GM18505 (cell line): ENCODE data around the gene PSTPIP2.
"Not testable (repeated sequence)": the region's sequence is repeated elsewhere in the genome, so short reads cannot be mapped to it uniquely, and the experiment has no call there.

ENCODE experiments used
- ATAC-seq: cut with Tn5 transposase; IDR thresholded peaks from one replicate; pipeline ENCODE4 v1.9.1; 2021; ENCODE audit not compliant: unreplicated experiment
- POLR2A ChIP-seq: IDR thresholded peaks from 4 replicates; pipeline ENCODE4 v1.6.1; 2011; ENCODE audit warnings: borderline replicate concordance; ENCODE audit not compliant: insufficient read depth, insufficient read length; ENCODE audit errors: extremely low read depth

Gene PSTPIP2

GRCh38 chr18:46071653-46072375 is at the start of gene PSTPIP2:
PSTPIP2 (minus strand) TSS chr18:46072260; CDS start chr18:46072188, 72 bp downstream.
- TF ChIP-seq POLR2A, result peak; percentile 56
- peak; percentile 71 for ATAC-seq

GRCh38 chr18:46113751-46114150 is 41.7 kb upstream of the PSTPIP2 start:
- no peak for TF ChIP-seq POLR2A
- ATAC-seq, result no peak

GRCh38 chr18:46110406-46110805 is 38.3 kb upstream of the PSTPIP2 start:
- no peak for ATAC-seq
- TF ChIP-seq POLR2A, result no peak

GRCh38 chr18:46109386-46109785 is 37.3 kb upstream of the PSTPIP2 start:
- ATAC-seq, result no peak

GRCh38 chr18:46104128-46104911 is 32.3 kb upstream of the PSTPIP2 start, which contains the start of gene HAUS1:
HAUS1 (plus strand) TSS chr18:46104385; CDS start chr18:46104412, 27 bp downstream.
- peak; percentile 81 for TF ChIP-seq POLR2A
- peak; percentile 89 for ATAC-seq

More at GRCh38 chr18:46109386-46109785, 37.3 kb upstream of the PSTPIP2 start:
- TF ChIP-seq POLR2A, result no peak

- no peak for ATAC-seq
- no peak for TF ChIP-seq POLR2A
Observed at GRCh38 chr18:46099463-46099862, 27.4 kb upstream of the PSTPIP2 start.

GRCh38 chr18:46098616-46098933 is 26.5 kb upstream of the PSTPIP2 start:
- no peak for TF ChIP-seq POLR2A
- ATAC-seq, result no peak

GRCh38 chr18:46097801-46098615 is 25.9 kb upstream of the PSTPIP2 start, which contains the start of gene ATP5F1A:
ATP5F1A (minus strand) TSS chr18:46098296; CDS start chr18:46098231, 65 bp downstream.
- ATAC-seq, result peak; percentile 86
- peak; percentile 90 for TF ChIP-seq POLR2A

- ATAC-seq, result peak; percentile 25
- TF ChIP-seq POLR2A, result no peak
Observed at GRCh38 chr18:46097431-46097800, 25.4 kb upstream of the PSTPIP2 start.

GRCh38 chr18:46096651-46097300 is 24.7 kb upstream of the PSTPIP2 start:
- TF ChIP-seq POLR2A, result peak; percentile 26
- ATAC-seq, result no peak

GRCh38 chr18:46095532-46095931 is 23.5 kb upstream of the PSTPIP2 start:
- ATAC-seq, result no peak
- no peak for TF ChIP-seq POLR2A

GRCh38 chr18:46088501-46088900 is 16.4 kb upstream of the PSTPIP2 start:
- ATAC-seq, result not testable (repeated sequence)

GRCh38 chr18:46084431-46084830 is 12.4 kb upstream of the PSTPIP2 start:
- no peak for ATAC-seq

GRCh38 chr18:46080156-46080555 is 8.1 kb upstream of the PSTPIP2 start:
- no peak for TF ChIP-seq POLR2A
- ATAC-seq, result no peak

More at GRCh38 chr18:46084431-46084830, 12.4 kb upstream of the PSTPIP2 start:
- no peak for TF ChIP-seq POLR2A
